CD4-positive, alpha-beta memory T cell (primary cell): ENCODE results near the gene ATP1A2. TPM values are rescaled to one million over a fixed set of nuclear protein-coding genes. Genes with fewer than 3 reads are reported as not detected.

Experiments
- CTCF ChIA-PET: fragments of 350-600 bp; sonication (Branson Sonifier 250); formaldehyde crosslinking; loops from one replicate; lab custom pipeline; 2021; ENCODE audit warnings: inconsistent platforms; ENCODE audit not compliant: partially characterized antibody; lab: Charles Lee
- POLR2A ChIA-PET: fragments of 350-600 bp; sonication (Branson Sonifier 250); formaldehyde crosslinking; loops from one replicate; lab custom pipeline; 2021; ENCODE audit not compliant: partially characterized antibody; lab: Charles Lee
- DNase-seq, 5 donors: peaks; one replicate each; pipeline versions ENCODE4 v3.0.0 to v3.0.0-alpha.2; 2020 to 2022; ENCODE audit warnings: mixed read lengths in 1 of 5
- H3K27ac ChIP-seq: one replicate; pipeline ENCODE4 v1.7.0; 2013; ENCODE audit warnings: low read depth, low read length
- H3K27me3 ChIP-seq: 2 replicates; pipeline ENCODE4 v1.7.0; 2013; ENCODE audit warnings: mild to moderate bottlenecking, low read length, moderate library complexity; ENCODE audit not compliant: insufficient read depth
- H3K36me3 ChIP-seq: 2 replicates; pipeline ENCODE4 v1.7.0; 2013; ENCODE audit warnings: mild to moderate bottlenecking, low read length, moderate library complexity; ENCODE audit not compliant: insufficient read depth
- H3K4me1 ChIP-seq: 2 replicates; pipeline ENCODE4 v1.7.0; 2013; ENCODE audit warnings: mild to moderate bottlenecking, low read length, moderate library complexity; ENCODE audit not compliant: insufficient read depth
- H3K4me3 ChIP-seq, 2 donors: one replicate each; pipeline ENCODE4 v1.7.0; 2013; ENCODE audit warnings: low read length in 2 of 2, mild to moderate bottlenecking in 1 of 2
- H3K9me3 ChIP-seq, 2 donors: one replicate each; pipeline ENCODE4 v1.7.0; 2013; ENCODE audit warnings: low read length in 2 of 2, control low read depth in 1 of 2; ENCODE audit not compliant: control insufficient read depth in 1 of 2
- H3K27ac Mint-ChIP-seq, 7 donors: one replicate each; pipeline ENCODE4 v1.8.0; 2020 to 2021; ENCODE audit warnings: mixed read lengths in 7 of 7, mild to moderate bottlenecking in 6 of 7, inconsistent platforms in 3 of 7, moderate library complexity in 3 of 7
- H3K27me3 Mint-ChIP-seq, 2 donors: one replicate each; pipeline ENCODE4 v1.8.0; 2020 to 2021; ENCODE audit warnings: mixed read lengths in 2 of 2
- H3K36me3 Mint-ChIP-seq, 2 donors: one replicate each; pipeline ENCODE4 v1.8.0; 2020 to 2021; ENCODE audit warnings: mixed read lengths in 2 of 2, inconsistent platforms in 1 of 2, mild to moderate bottlenecking in 1 of 2
- H3K4me1 Mint-ChIP-seq, 4 donors: one replicate each; pipeline ENCODE4 v1.8.0; 2020 to 2021; ENCODE audit warnings: mixed read lengths in 4 of 4, mild to moderate bottlenecking in 1 of 4
- H3K4me3 Mint-ChIP-seq, 8 donors: one replicate each; pipeline ENCODE4 v1.8.0; 2020 to 2021; ENCODE audit warnings: mixed read lengths in 8 of 8, mild to moderate bottlenecking in 7 of 8, moderate library complexity in 6 of 8, inconsistent platforms in 3 of 8
- H3K9me3 Mint-ChIP-seq, 8 donors: one replicate each; pipeline ENCODE4 v1.8.0; 2020 to 2021; ENCODE audit warnings: mixed read lengths in 8 of 8, mild to moderate bottlenecking in 5 of 8, inconsistent platforms in 3 of 8, moderate library complexity in 1 of 8
- intact Hi-C: fragments of 100-400 bp; cut with micrococcal nuclease; formaldehyde crosslinking; loops from one replicate; pipeline ENCODE4 v1.15.1; 2023
- polyA plus RNA-seq, 2 donors: library from polyadenylated mRNA; unstranded; fragments of 300-500 nt; fragmentation: Illumina TruSeq; gene quantifications; one replicate each; pipeline ENCODE4 v1.2.3, GENCODE V29; 2021
- total RNA-seq, 2 experiments: library from RNA; stranded (reverse); gene quantifications; one replicate each; pipeline ENCODE4 v1.2.3, GENCODE V29; 2021

ATP1A2 gene
- total and polyA plus RNA-seq, 4 experiments from 2014 or later: not detected

- ChIA-PET POLR2A (no interaction called here), CTCF (no interaction called here)
Observed at GRCh38 chr1:160129558-160129957, 14.0 kb downstream of the ATP1A2 start.

GRCh38 chr1:160129966-160130365 lies 14.4 kb downstream of the ATP1A2 start:
- Histone ChIP-seq H3K4me3 (no peak overlapping the region), H3K4me1 (no peaks in the 10 kb centered on the region), H3K27me3 (no peaks in the 10 kb centered on the region), H3K27ac (no peak overlapping the region), H3K36me3 (no peaks in the 10 kb centered on the region), H3K9me3 (no peaks in the 10 kb centered on the region)
- H3K4me1 Mint-ChIP-seq: no peaks in the 10 kb centered on the region
- no peaks in the 10 kb centered on the region for H3K9me3 Mint-ChIP-seq
- intact Hi-C loops: no loop called here
- no peak overlapping the region for H3K4me3 Mint-ChIP-seq
- DNase-seq: no peak
- H3K27me3 Mint-ChIP-seq: peaks cover 8 to 16% of the 10 kb centered on the region in 2 donors
- no peak overlapping the region for H3K27ac Mint-ChIP-seq
- ChIA-PET POLR2A (no interaction called here), CTCF (no interaction called here)
- no peaks in the 10 kb centered on the region for H3K36me3 Mint-ChIP-seq

More at GRCh38 chr1:160129558-160129957, 14.0 kb downstream of the ATP1A2 start:
- intact Hi-C loops: no loop called here
- Histone ChIP-seq H3K4me1 (no peaks in the 10 kb centered on the region), H3K9me3 (no peaks in the 10 kb centered on the region), H3K4me3 (no peak overlapping the region), H3K27me3 (no peaks in the 10 kb centered on the region), H3K36me3 (no peaks in the 10 kb centered on the region), H3K27ac (no peak overlapping the region)
- Mint-ChIP-seq H3K27ac (no peak overlapping the region), H3K27me3 (peaks cover 8 to 16% of the 10 kb centered on the region in 2 donors), H3K4me3 (no peak overlapping the region), H3K4me1 (no peaks in the 10 kb centered on the region), H3K36me3 (no peaks in the 10 kb centered on the region), H3K9me3 (no peaks in the 10 kb centered on the region)
- no peak for DNase-seq

GRCh38 chr1:160130486-160130885 lies 14.9 kb downstream of the ATP1A2 start:
- no peak overlapping the region for H3K4me3 Mint-ChIP-seq
- Histone ChIP-seq H3K9me3 (no peaks in the 10 kb centered on the region), H3K4me1 (no peaks in the 10 kb centered on the region), H3K36me3 (no peaks in the 10 kb centered on the region), H3K27ac (no peak overlapping the region), H3K27me3 (no peaks in the 10 kb centered on the region), H3K4me3 (no peak overlapping the region)
- POLR2A ChIA-PET: no interaction called here
- no peak for DNase-seq
- intact Hi-C loops: no loop called here
- H3K27me3 Mint-ChIP-seq: peaks cover 8 to 16% of the 10 kb centered on the region in 2 donors
- CTCF ChIA-PET: no interaction called here
- H3K4me1 Mint-ChIP-seq: no peaks in the 10 kb centered on the region
- H3K27ac Mint-ChIP-seq: no peak overlapping the region
- no peaks in the 10 kb centered on the region for H3K9me3 Mint-ChIP-seq
- H3K36me3 Mint-ChIP-seq: no peaks in the 10 kb centered on the region

- intact Hi-C loops: no loop called here
- Histone ChIP-seq H3K4me1 (no peaks in the 10 kb centered on the region), H3K4me3 (no peak overlapping the region), H3K9me3 (no peaks in the 10 kb centered on the region), H3K27me3 (no peaks in the 10 kb centered on the region), H3K27ac (no peak overlapping the region), H3K36me3 (no peaks in the 10 kb centered on the region)
- no peaks in the 10 kb centered on the region for H3K4me1 Mint-ChIP-seq
- ChIA-PET POLR2A (no interaction called here), CTCF (no interaction called here)
- peaks cover 8 to 16% of the 10 kb centered on the region in 2 donors for H3K27me3 Mint-ChIP-seq
- no peak overlapping the region for H3K4me3 Mint-ChIP-seq
- DNase-seq: no peak
- H3K27ac Mint-ChIP-seq: no peak overlapping the region
- no peaks in the 10 kb centered on the region for H3K36me3 Mint-ChIP-seq
- H3K9me3 Mint-ChIP-seq: no peaks in the 10 kb centered on the region
Observed at GRCh38 chr1:160130939-160131338, 15.4 kb downstream of the ATP1A2 start.

- CTCF ChIA-PET: no interaction called here
- Mint-ChIP-seq H3K27ac (no peak overlapping the region), H3K4me3 (no peak overlapping the region), H3K36me3 (no peaks in the 10 kb centered on the region), H3K9me3 (no peaks in the 10 kb centered on the region), H3K4me1 (no peaks in the 10 kb centered on the region), H3K27me3 (peaks cover 8 to 16% of the 10 kb centered on the region in 2 donors)
- H3K4me1 ChIP-seq: no peaks in the 10 kb centered on the region
- no peaks in the 10 kb centered on the region for H3K27me3 ChIP-seq
- DNase-seq: no peak
- intact Hi-C loops: no loop called here
- H3K27ac ChIP-seq: no peak overlapping the region
- POLR2A ChIA-PET: no interaction called here
- H3K36me3 ChIP-seq: no peaks in the 10 kb centered on the region
- H3K9me3 ChIP-seq: no peaks in the 10 kb centered on the region
- no peak overlapping the region for H3K4me3 ChIP-seq
Observed at GRCh38 chr1:160131803-160132565, 16.4 kb downstream of the ATP1A2 start.

- Histone ChIP-seq H3K4me1 (no peaks in the 10 kb centered on the region), H3K36me3 (no peaks in the 10 kb centered on the region), H3K4me3 (no peak overlapping the region), H3K27ac (no peak overlapping the region), H3K9me3 (no peaks in the 10 kb centered on the region), H3K27me3 (no peaks in the 10 kb centered on the region)
- H3K36me3 Mint-ChIP-seq: no peaks in the 10 kb centered on the region
- ChIA-PET CTCF (no interaction called here), POLR2A (no interaction called here)
- no peak for DNase-seq
- H3K4me1 Mint-ChIP-seq: no peaks in the 10 kb centered on the region
- peaks cover 6 to 14% of the 10 kb centered on the region in 2 donors for H3K27me3 Mint-ChIP-seq
- H3K9me3 Mint-ChIP-seq: no peaks in the 10 kb centered on the region
- no peak overlapping the region for H3K27ac Mint-ChIP-seq
- intact Hi-C loops: no loop called here
- H3K4me3 Mint-ChIP-seq: no peak overlapping the region
Observed at GRCh38 chr1:160133990-160134770, 18.6 kb downstream of the ATP1A2 start.

- ChIA-PET CTCF (no interaction called here), POLR2A (no interaction called here)
- Mint-ChIP-seq H3K36me3 (no peaks in the 10 kb centered on the region), H3K4me1 (no peaks in the 10 kb centered on the region), H3K9me3 (no peaks in the 10 kb centered on the region), H3K27ac (no peak overlapping the region), H3K4me3 (no peak overlapping the region), H3K27me3 (peaks cover 5 to 15% of the 10 kb centered on the region in 2 donors)
- Histone ChIP-seq H3K27me3 (no peaks in the 10 kb centered on the region), H3K4me3 (no peak overlapping the region), H3K4me1 (no peaks in the 10 kb centered on the region), H3K9me3 (no peaks in the 10 kb centered on the region), H3K36me3 (no peaks in the 10 kb centered on the region), H3K27ac (no peak overlapping the region)
- no peak for DNase-seq
- intact Hi-C loops: no loop called here
Observed at GRCh38 chr1:160134791-160135572, 19.4 kb downstream of the ATP1A2 start.
